ENCODE data around the gene CALCOCO1. TPM values are rescaled to one million over a fixed set of nuclear protein-coding genes. Genes with fewer than 3 reads are reported as not detected.

The CALCOCO1 gene
- total and polyA plus RNA-seq, 9 of the 15 experiments (the other 6 are each of a cell fraction or from before 2014, with no cell fraction given), result 1.9 to 31.8 (median 11.0) TPM

DNA sequence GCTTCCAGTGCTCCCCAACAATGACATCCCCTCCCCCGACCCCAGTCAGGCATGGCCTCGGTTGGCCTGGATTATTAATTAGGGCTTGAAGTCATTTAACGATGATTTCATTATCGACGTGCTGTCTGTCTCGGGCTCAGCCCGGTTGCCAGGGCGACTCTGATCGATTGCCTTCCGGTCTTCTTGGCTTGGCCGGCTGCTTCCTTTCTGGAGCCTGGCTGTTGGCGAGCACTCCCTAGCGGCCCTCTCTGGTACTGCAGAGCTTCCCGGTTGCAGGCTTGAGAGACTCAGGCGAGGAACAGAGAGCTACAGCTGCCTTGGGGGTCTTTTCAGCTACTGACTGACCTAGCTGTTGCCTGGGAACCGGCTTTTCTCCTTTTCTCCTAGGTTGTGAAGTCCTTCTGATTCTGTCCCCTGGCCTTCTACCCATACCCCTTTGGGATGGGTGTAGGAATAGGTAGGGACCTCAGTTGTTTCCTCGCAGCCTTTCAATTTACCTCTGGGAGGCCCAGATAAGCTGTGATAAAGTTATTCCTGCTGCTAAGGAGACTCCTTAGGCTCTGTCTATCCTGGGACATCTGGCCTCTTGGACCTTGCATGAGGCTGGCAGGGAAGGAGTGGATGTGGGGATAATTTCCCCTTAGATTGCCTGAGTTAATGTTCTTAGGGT is 30.0 kb upstream of the CALCOCO1 start (continued):
- TF ChIP-seq RB1 (IDR thresholded peaks at IDR 0.05; ENCODE audit: low read depth), result 0 out of 2 replicates have a peak, but pooled peaks have one; percentile 18
- no peak for TF ChIP-seq ZNF695 (CRISPR knock-in tag; IDR thresholded peaks at IDR 0.05)

DNA sequence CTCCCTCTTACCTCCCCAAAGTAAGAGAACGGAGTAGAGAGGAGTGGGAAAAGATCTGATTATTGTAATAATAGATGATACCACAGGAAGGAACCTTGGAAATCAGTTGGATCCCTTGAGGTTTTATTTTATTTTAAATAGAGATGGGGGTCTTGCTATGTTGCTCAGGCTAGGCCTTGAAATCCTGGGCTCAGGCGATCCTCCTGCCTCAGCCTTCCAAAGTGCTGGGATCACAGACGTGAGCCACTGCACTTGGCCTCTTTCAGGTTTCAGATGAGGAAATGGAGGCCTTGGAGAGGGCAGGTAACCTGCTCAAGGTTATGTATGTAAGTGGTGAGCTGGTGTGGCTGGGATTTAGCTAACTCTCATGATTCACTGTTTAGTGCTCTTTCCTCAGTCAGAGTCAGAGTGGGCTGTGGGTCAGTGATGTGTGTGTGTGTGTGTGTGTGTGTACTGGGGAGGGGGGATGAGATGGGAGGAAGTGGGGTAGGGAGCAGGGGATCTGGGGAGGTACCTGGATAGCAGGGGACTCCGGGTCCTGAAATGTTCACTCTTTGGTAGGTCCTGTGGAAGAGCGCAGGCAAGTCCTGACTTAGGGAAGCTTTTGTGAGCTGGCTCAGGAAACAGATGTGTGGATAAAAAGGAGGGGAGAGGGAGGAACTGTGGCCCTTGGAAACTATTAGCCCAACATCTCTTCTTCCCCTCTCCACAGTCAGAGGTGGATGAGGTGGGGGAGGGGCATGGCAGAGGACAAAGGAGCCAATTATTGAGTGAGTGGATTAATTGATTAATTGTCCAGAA is 29.2 kb upstream of the CALCOCO1 start:
- Histone ChIP-seq H3K27ac (ENCODE audit: extremely low read depth, low read depth, low read length) (no peak overlapping the region), H3K4me1 (replicated peaks in 1 of 2; ENCODE audit: control insufficient read depth in 2 of 2, insufficient read depth in 2 of 2, low read length in 2 of 2) (peaks cover 2 to 9% of the 10 kb centered on the region in 2 experiments; a peak in 3 of 5 replicates), H3K27me3 (ENCODE audit: control insufficient read depth in 2 of 2, insufficient read depth in 2 of 2, low read length in 2 of 2) (peaks cover 47 to 82% of the 10 kb centered on the region in 2 experiments), H3K9me1 (ENCODE audit: control insufficient read depth, insufficient read depth, low read length) (no peaks in the 10 kb centered on the region), H2AFZ (ENCODE audit: low read depth, low read length) (peak overlapping the region; percentile 52), H3K4me2 (ENCODE audit: insufficient read depth, low read length) (peak overlapping the region; percentile 42), H3K4me3 (no peak overlapping the region), H3K36me3 (ENCODE audit: control insufficient read depth, insufficient read depth, low read length) (no peaks in the 10 kb centered on the region), H4K20me1 (replicated peaks; ENCODE audit: control insufficient read depth, insufficient read depth, low read length) (0 out of 2 replicates have a peak, but pooled peaks cover 4% of the 10 kb centered on the region), H3K9ac (ENCODE audit: insufficient read depth in 1 of 2, low read depth in 2 of 2, low read length in 2 of 2) (no peak overlapping the region), H3K79me2 (ENCODE audit: control insufficient read depth, insufficient read depth, low read length) (no peaks in the 10 kb centered on the region), H3K9me3 (replicated peaks; ENCODE audit: control insufficient read depth, insufficient read depth, low read depth, low read length) (no peaks in the 10 kb centered on the region)
- in situ Hi-C loops (cut with MboI) (loop anchor here (25.0 kb wide), 1 partner anchor 456 kb away; no protein-coding TSS in a partner anchor), intact Hi-C loops (cut with micrococcal nuclease) (no loop called here)
- ATAC-seq (no peak), DNase-seq (ENCODE audit: extremely low read depth in 1 of 4, low spot score in 3 of 4) (no peak), FAIRE-seq (no peak)
- CTCF ChIA-PET (ENCODE audit: low intra/inter-chr PET ratio), result interaction anchor here (0.6 to 1.5 kb wide), 5 partner anchors 10 to 214 kb away, joined by 3 to 7 read pairs (median 3); no protein-coding TSS in a partner anchor
- POLR2A ChIA-PET, result interaction anchor here (0.6 to 1.1 kb wide), 4 partner anchors 9 to 232 kb away, joined by 3 read pairs; no protein-coding TSS in a partner anchor
- BruUV-seq (replicated peaks), result no TSS peak
- 3% methylated on average over 3 of the region's 5 CpGs for WGBS (ENCODE audit: insufficient coverage, low coverage, missing lambda C conversion rate)
- TF ChIP-seq LARP7 (IDR thresholded peaks at IDR 0.05), result no peak
- TF ChIP-seq KAT2B (IDR thresholded peaks at IDR 0.05; ENCODE audit: low read depth, low read length), result no peak
- no peak for TF ChIP-seq CREM (IDR thresholded peaks at IDR 0.05; ENCODE audit: low read depth)
- no peak for TF ChIP-seq ZNF3 (CRISPR knock-in tag; IDR thresholded peaks at IDR 0.05)
- no peak for TF ChIP-seq SREBF1 (IDR thresholded peaks at IDR 0.05; ENCODE audit: borderline replicate concordance, low read depth, low read length)
- TF ChIP-seq, protein P1, sequence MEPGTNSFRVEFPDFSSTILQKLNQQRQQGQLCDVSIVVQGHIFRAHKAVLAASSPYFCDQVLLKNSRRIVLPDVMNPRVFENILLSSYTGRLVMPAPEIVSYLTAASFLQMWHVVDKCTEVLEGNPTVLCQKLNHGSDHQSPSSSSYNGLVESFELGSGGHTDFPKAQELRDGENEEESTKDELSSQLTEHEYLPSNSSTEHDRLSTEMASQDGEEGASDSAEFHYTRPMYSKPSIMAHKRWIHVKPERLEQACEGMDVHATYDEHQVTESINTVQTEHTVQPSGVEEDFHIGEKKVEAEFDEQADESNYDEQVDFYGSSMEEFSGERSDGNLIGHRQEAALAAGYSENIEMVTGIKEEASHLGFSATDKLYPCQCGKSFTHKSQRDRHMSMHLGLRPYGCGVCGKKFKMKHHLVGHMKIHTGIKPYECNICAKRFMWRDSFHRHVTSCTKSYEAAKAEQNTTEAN (CRISPR knock-in tag; IDR thresholded peaks at IDR 0.05), result no peak
- no peak for TF ChIP-seq ZNF217 (CRISPR knock-in tag; IDR thresholded peaks at IDR 0.05)
- TF ChIP-seq CXXC5 (CRISPR knock-in tag; IDR thresholded peaks at IDR 0.05), result no peak
- TF ChIP-seq, protein P2, sequence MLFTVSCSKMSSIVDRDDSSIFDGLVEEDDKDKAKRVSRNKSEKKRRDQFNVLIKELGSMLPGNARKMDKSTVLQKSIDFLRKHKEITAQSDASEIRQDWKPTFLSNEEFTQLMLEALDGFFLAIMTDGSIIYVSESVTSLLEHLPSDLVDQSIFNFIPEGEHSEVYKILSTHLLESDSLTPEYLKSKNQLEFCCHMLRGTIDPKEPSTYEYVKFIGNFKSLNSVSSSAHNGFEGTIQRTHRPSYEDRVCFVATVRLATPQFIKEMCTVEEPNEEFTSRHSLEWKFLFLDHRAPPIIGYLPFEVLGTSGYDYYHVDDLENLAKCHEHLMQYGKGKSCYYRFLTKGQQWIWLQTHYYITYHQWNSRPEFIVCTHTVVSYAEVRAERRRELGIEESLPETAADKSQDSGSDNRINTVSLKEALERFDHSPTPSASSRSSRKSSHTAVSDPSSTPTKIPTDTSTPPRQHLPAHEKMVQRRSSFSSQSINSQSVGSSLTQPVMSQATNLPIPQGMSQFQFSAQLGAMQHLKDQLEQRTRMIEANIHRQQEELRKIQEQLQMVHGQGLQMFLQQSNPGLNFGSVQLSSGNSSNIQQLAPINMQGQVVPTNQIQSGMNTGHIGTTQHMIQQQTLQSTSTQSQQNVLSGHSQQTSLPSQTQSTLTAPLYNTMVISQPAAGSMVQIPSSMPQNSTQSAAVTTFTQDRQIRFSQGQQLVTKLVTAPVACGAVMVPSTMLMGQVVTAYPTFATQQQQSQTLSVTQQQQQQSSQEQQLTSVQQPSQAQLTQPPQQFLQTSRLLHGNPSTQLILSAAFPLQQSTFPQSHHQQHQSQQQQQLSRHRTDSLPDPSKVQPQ (CRISPR knock-in tag; IDR thresholded peaks at IDR 0.05; ENCODE audit: borderline replicate concordance), result no peak
